ENCODE measurements around the gene GNAT1. TPM values are rescaled to one million over a fixed set of nuclear protein-coding genes. Genes with fewer than 3 reads are reported as not detected.

The GNAT1 gene
- total and polyA plus RNA-seq, 8 donors: not detected

DNA sequence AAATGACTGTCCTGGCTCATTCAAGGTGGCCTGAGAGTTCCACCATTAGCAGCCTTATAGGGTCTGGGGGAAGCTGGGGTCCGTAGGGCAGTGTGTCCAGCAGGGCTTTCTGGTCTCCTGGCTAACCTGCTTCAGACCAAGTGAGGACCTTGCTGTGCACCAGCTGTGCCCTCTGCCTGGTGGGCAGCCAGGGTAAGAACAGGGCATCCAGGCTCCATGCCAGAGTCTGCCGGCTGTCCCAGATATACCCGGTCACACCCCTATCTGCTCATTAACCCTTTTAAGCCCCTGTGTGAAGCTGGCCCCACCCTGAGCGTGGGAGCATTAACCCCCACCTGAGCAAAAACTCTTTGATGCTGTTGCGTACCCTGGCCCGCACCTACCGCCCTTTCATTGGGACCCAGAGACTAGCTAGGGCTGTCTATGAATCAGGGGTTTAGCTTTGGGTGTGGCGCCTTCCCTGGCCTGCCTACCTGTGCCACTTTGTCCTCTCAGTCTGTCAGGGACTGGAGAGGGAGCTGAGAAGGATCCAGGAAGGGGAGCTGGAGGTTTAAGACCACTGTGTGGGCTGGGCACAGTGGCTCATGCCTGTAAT lies 18.7 kb upstream of the GNAT1 start:
- Histone ChIP-seq H3K27me3 (no peaks in the 10 kb centered on the region), H3K4me1 (peaks cover 9 to 22% (median 10%) of the 10 kb centered on the region in 3 donors), H3K36me3 (no peaks in the 10 kb centered on the region), H3K27ac (peak overlapping the region in 1 of 4 donors; percentile 51), H3K4me3 (no peak overlapping the region), H3K9me3 (no peaks in the 10 kb centered on the region)
- ATAC-seq: no peak
- TF ChIP-seq, protein P1, sequence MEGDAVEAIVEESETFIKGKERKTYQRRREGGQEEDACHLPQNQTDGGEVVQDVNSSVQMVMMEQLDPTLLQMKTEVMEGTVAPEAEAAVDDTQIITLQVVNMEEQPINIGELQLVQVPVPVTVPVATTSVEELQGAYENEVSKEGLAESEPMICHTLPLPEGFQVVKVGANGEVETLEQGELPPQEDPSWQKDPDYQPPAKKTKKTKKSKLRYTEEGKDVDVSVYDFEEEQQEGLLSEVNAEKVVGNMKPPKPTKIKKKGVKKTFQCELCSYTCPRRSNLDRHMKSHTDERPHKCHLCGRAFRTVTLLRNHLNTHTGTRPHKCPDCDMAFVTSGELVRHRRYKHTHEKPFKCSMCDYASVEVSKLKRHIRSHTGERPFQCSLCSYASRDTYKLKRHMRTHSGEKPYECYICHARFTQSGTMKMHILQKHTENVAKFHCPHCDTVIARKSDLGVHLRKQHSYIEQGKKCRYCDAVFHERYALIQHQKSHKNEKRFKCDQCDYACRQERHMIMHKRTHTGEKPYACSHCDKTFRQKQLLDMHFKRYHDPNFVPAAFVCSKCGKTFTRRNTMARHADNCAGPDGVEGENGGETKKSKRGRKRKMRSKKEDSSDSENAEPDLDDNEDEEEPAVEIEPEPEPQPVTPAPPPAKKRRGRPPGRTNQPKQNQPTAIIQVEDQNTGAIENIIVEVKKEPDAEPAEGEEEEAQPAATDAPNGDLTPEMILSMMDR (IDR thresholded peaks at IDR 0.05): no peak
- intact Hi-C loops (cut with DNase I): no loop called here
- 71 to 72% methylated on average over 8 of the region's 8 CpGs for WGBS, 2 donors
- DNase-seq: peak in 1 of 6 donors; percentile 32
- FAIRE-seq: no peak

DNA sequence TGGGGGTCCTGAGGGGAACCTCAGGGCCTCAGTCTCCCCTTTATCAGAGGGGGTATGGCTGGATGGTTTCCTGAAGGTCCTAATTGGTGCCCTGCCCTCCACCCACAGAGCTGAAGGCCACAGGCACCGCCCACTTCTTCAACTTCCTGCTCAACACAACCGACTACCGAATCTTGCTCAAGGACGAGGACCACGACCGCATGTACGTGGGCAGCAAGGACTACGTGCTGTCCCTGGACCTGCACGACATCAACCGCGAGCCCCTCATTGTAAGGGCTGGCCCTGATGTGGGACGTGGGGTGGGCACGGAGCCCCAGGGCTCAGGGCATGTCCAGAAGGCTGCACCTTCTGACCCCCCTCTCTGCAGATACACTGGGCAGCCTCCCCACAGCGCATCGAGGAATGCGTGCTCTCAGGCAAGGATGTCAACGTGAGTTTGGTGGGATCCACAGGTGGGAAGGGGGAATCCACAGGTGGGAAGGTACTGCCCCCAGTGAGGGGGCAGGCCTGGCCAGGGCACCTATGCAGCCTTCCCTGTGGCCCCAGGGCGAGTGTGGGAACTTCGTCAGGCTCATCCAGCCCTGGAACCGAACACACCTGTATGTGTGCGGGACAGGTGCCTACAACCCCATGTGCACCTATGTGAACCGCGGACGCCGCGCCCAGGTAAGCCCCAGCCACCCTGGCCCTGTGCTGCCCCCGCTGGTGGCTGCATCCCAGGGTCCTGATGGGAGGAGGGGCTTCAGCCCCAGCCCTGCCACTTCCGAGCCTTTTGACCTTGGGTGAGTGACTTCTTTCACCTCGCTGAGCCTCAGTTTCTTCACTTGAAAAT lies 17.5 kb upstream of the GNAT1 start:
- ATAC-seq (no peak), DNase-seq (peak in 1 of 6 donors; percentile 52), FAIRE-seq (no peak)
- no peaks in the 10 kb centered on the region for H3K9me3 ChIP-seq
- H3K4me1 ChIP-seq: peaks cover 9 to 22% (median 10%) of the 10 kb centered on the region in 3 donors
- H3K27ac ChIP-seq: no peak overlapping the region
- H3K4me3 ChIP-seq: no peak overlapping the region
- TF ChIP-seq, protein P1 (IDR thresholded peaks at IDR 0.05): no peak
- no peaks in the 10 kb centered on the region for H3K27me3 ChIP-seq
- 87 to 89% methylated on average over 29 of the region's 29 CpGs for WGBS, 2 donors
- intact Hi-C loops (cut with DNase I): no loop called here
- no peaks in the 10 kb centered on the region for H3K36me3 ChIP-seq

DNA sequence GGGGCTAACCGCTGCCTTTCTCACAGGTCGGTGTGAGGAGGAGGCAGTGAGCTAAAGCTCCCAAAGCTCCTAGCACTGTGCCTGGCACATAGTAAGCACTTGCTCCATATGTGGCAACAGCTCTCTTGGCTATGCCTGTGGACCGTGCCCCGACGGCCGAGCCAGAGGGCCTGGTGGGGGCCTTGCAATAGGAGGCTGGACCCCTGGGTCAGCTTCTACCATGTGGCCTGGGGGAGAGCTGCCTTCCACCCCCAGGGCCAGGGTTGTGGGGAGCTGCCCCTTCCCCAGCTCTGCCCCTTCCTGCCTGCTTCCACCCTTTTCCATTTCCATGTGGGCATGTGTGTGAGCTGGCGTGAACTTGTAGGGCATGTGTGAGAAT lies 16.9 kb upstream of the GNAT1 start:
- Histone ChIP-seq H3K9me3 (no peaks in the 10 kb centered on the region), H3K4me1 (peaks cover 10 to 28% (median 10%) of the 10 kb centered on the region in 3 donors), H3K36me3 (no peaks in the 10 kb centered on the region), H3K4me3 (no peak overlapping the region), H3K27me3 (no peaks in the 10 kb centered on the region), H3K27ac (no peak overlapping the region)
- peak in 1 of 6 donors; percentile 57 for DNase-seq
- 96 to 97% methylated on average over 7 of the region's 7 CpGs for WGBS, 2 donors
- FAIRE-seq: no peak
- no peak for ATAC-seq
- intact Hi-C loops (cut with DNase I): no loop called here
- TF ChIP-seq, protein P1 (IDR thresholded peaks at IDR 0.05): no peak

DNA sequence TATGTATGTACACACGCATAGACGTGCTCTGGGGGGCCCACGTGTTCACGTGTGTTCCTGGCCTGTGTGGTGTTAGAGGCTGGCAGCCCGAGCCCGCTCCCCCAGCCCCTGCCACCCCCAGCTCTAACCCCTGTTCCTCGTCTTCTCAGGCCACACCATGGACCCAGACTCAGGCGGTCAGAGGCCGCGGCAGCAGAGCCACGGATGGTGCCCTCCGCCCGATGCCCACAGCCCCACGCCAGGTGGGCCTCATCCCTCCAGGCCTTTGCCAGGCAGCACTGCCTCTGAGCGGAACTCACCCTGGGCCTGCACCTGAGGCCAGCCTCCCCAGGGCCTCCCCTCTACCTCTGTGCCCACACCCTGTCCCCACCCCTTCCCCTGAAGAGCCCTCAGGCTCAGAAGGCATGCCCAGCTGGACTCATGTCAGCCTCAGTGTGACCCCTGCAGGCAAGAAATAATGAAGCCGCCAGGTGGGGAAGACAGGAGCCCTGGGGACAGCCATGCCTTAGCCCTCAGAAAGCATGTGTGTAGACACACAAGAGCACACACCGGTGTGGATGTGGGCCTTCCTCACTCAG lies 16.4 kb upstream of the GNAT1 start:
- ATAC-seq (no peak), FAIRE-seq (no peak), DNase-seq (peak in 1 of 6 donors; percentile 56)
- no peaks in the 10 kb centered on the region for H3K27me3 ChIP-seq
- peaks cover 10 to 34% (median 13%) of the 10 kb centered on the region in 3 donors for H3K4me1 ChIP-seq
- intact Hi-C loops (cut with DNase I): no loop called here
- H3K4me3 ChIP-seq: no peak overlapping the region
- WGBS, 2 donors: 92 to 94% methylated on average over 17 of the region's 17 CpGs
- H3K9me3 ChIP-seq: no peaks in the 10 kb centered on the region
- H3K27ac ChIP-seq: no peak overlapping the region
- H3K36me3 ChIP-seq: no peaks in the 10 kb centered on the region
- TF ChIP-seq, protein P1 (IDR thresholded peaks at IDR 0.05): no peak

All from pancreas (tissue), 10 donors.